Kidney (tissue), 14 donors: ENCODE results near the gene LARGE1. TPM values are rescaled to one million over a fixed set of nuclear protein-coding genes. Genes with fewer than 3 reads are reported as not detected.

Source experiments
- DNase-seq, 5 donors: peaks; one replicate each; pipeline ENCODE4 v3.0.0-alpha.2; 2013 to 2020
- FAIRE-seq: peaks from 2 replicates; lab custom pipeline; 2012; peaks lifted over from hg19 to GRCh38; lab: Jason Lieb, UNC
- H3K27ac ChIP-seq, 2 donors: one replicate each; pipeline ENCODE4 v1.7.0; 2013; ENCODE audit warnings: low read depth in 2 of 2, low read length in 2 of 2, inconsistent platforms in 1 of 2
- H3K27me3 ChIP-seq: one replicate; pipeline ENCODE4 v1.7.1; 2013; ENCODE audit warnings: low read length, inconsistent platforms; ENCODE audit not compliant: control insufficient read depth, insufficient read depth
- H3K36me3 ChIP-seq, 3 donors: one replicate each; pipeline versions ENCODE4 v1.7.0 to v1.7.1; 2013; ENCODE audit warnings: low read length in 3 of 3, control low read depth in 1 of 3, inconsistent platforms in 1 of 3; ENCODE audit not compliant: insufficient read depth in 3 of 3, control insufficient read depth in 2 of 3
- H3K4me1 ChIP-seq, 3 donors: one replicate each; pipeline versions ENCODE4 v1.7.0 to v1.7.1; 2013; ENCODE audit warnings: low read length in 3 of 3, inconsistent platforms in 1 of 3, low read depth in 1 of 3; ENCODE audit not compliant: control insufficient read depth in 2 of 3, insufficient read depth in 2 of 3
- H3K4me3 ChIP-seq, 3 donors: one replicate each; pipeline versions ENCODE4 v1.7.0 to v1.8.1; 2013; ENCODE audit warnings: low read length in 3 of 3, control low read depth in 1 of 3, inconsistent platforms in 1 of 3
- H3K9ac ChIP-seq, 3 donors: one replicate each; pipeline versions ENCODE4 v1.7.0 to v1.7.1; 2013; ENCODE audit warnings: low read length in 3 of 3, control low read depth in 1 of 3, inconsistent platforms in 1 of 3
- H3K9me3 ChIP-seq, 3 donors: one replicate each; pipeline versions ENCODE4 v1.7.0 to v1.7.1; 2013; ENCODE audit warnings: low read length in 3 of 3, control low read depth in 1 of 3, inconsistent platforms in 1 of 3; ENCODE audit not compliant: control insufficient read depth in 2 of 3, insufficient read depth in 1 of 3
- intact Hi-C: fragments of 100-400 bp; cut with DNase I; formaldehyde crosslinking; loops from one replicate; pipeline ENCODE4 v1.11.1; 2022
- polyA plus RNA-seq: library from polyadenylated mRNA; stranded (reverse); fragments of 350-450 nt; fragmentation: Illumina TruSeq; extraction: RNeasy Lipid Tissue Mini Kit (QIAGEN cat#74804); gene quantifications from one replicate; pipeline ENCODE4 v1.2.3, GENCODE V29; 2014; ENCODE audit warnings: low read depth, low replicate concordance; ENCODE audit not compliant: insufficient read depth
- total RNA-seq: library from RNA; stranded (reverse); fragmentation: NEBNext Ultra II Directional; extraction: Animal tissue kit (Norgen Biotek cat#: 25700); gene quantifications from one replicate; pipeline ENCODE4 v1.2.1, GENCODE V29; 2021
- TF ChIP-seq, protein P1 (sequence below): IDR thresholded peaks from 3 replicates; pipeline ENCODE4 v1.5.1; 2012; ENCODE audit warnings: mild to moderate bottlenecking, moderate library complexity, borderline replicate concordance; ENCODE audit not compliant: insufficient read depth; ENCODE audit errors: extremely low read depth
- donor health status: control.
- donor health status: control.
- donor health status: control.
- donor health status: control.
- donor health status: control.
- donor health status: DM: yes; HTN: yes; CAD: no.
- donor health status: Normal renal cell carcinoma (clear cell type).

The LARGE1 gene
- total and polyA plus RNA-seq, 2 donors from 2014 or later = 5.0 to 22.9 TPM

DNA sequence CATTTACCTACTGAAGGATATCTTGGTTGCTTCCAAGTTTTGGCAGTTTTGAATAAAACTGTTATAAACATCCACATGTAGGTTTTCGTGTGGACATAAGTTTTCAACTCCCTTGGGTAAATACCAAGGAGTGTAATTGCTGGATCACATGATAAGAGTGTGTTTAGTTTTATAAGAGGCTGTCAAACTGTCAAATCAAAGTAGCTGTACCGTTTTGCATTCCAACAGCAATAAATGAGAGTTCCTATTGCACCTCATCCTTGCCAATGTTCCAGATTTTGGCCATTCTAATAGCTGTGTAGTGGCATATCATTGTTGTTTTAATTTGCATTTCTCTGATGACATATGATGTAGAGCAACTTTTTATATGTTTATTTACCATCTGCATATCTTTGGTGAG, 671.3 kb downstream of the LARGE1 start:
- DNase-seq = no peak
- H3K9me3 ChIP-seq = peaks cover 0 to 4% (median 3%) of the 10 kb centered on the region in 3 donors
- TF ChIP-seq, protein P1, sequence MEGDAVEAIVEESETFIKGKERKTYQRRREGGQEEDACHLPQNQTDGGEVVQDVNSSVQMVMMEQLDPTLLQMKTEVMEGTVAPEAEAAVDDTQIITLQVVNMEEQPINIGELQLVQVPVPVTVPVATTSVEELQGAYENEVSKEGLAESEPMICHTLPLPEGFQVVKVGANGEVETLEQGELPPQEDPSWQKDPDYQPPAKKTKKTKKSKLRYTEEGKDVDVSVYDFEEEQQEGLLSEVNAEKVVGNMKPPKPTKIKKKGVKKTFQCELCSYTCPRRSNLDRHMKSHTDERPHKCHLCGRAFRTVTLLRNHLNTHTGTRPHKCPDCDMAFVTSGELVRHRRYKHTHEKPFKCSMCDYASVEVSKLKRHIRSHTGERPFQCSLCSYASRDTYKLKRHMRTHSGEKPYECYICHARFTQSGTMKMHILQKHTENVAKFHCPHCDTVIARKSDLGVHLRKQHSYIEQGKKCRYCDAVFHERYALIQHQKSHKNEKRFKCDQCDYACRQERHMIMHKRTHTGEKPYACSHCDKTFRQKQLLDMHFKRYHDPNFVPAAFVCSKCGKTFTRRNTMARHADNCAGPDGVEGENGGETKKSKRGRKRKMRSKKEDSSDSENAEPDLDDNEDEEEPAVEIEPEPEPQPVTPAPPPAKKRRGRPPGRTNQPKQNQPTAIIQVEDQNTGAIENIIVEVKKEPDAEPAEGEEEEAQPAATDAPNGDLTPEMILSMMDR = no peak
- intact Hi-C loops = no loop called here
- no peaks in the 10 kb centered on the region for H3K4me1 ChIP-seq
- H3K27me3 ChIP-seq = no peaks in the 10 kb centered on the region
- H3K9ac ChIP-seq = no peak overlapping the region
- no peak overlapping the region for H3K4me3 ChIP-seq
- FAIRE-seq = no peak
- no peaks in the 10 kb centered on the region for H3K36me3 ChIP-seq
- no peak overlapping the region for H3K27ac ChIP-seq

DNA sequence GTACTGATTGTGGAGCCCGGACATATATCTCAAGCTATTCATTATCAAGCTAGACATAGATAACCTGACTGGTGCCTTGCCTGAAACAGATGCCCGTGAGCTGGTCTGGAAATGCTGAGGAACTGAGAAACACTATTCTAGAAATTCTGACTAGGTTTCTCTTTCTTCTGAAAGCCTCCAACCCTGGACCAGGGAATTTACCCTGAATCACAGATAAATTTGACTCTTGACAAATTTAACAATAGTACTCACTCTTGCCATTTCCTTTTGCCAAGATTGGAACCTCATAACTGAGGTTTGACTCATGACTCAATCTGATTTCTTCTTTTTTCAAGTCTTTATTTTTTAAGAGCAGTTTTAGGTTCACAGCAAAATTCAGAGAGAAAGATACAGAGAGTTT, 672.5 kb downstream of the LARGE1 start:
- Histone ChIP-seq H3K9ac (no peak overlapping the region), H3K4me1 (no peaks in the 10 kb centered on the region), H3K27me3 (no peaks in the 10 kb centered on the region), H3K9me3 (peaks cover 0 to 4% (median 3%) of the 10 kb centered on the region in 3 donors), H3K36me3 (no peaks in the 10 kb centered on the region), H3K27ac (no peak overlapping the region), H3K4me3 (no peak overlapping the region)
- FAIRE-seq (no peak), DNase-seq (no peak)
- intact Hi-C loops = no loop called here
- TF ChIP-seq, protein P1 = no peak

DNA sequence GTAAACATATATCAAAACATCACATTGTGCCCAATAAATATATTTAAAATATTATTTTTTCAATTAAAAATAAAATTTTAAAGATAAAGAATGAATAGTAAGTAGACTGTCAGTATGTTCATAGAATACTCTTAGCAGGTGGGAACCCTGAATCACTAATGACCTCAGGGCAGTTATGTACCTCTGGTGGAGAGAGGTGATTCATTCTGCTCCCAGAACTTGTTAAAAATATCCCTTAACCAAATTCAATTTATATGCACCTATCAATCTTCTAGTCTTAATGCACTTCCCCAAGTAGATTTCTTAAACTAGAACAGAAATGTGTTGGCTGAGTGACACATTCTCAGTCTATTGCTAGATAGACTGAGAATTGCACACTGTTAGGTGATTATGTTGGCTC, 678.2 kb downstream of the LARGE1 start:
- FAIRE-seq = no peak

More for the DNA sequence above, 678.2 kb downstream of the LARGE1 start:
- Histone ChIP-seq H3K4me3 (no peak overlapping the region), H3K9me3 (peaks cover 0 to 4% (median 3%) of the 10 kb centered on the region in 3 donors), H3K27me3 (no peaks in the 10 kb centered on the region), H3K4me1 (no peaks in the 10 kb centered on the region), H3K36me3 (no peaks in the 10 kb centered on the region), H3K27ac (no peak overlapping the region), H3K9ac (no peak overlapping the region)
- intact Hi-C loops = no loop called here
- TF ChIP-seq, protein P1 = no peak
- no peak for DNase-seq
